ENCODE results near the gene MVD.

Gene MVD

DNA sequence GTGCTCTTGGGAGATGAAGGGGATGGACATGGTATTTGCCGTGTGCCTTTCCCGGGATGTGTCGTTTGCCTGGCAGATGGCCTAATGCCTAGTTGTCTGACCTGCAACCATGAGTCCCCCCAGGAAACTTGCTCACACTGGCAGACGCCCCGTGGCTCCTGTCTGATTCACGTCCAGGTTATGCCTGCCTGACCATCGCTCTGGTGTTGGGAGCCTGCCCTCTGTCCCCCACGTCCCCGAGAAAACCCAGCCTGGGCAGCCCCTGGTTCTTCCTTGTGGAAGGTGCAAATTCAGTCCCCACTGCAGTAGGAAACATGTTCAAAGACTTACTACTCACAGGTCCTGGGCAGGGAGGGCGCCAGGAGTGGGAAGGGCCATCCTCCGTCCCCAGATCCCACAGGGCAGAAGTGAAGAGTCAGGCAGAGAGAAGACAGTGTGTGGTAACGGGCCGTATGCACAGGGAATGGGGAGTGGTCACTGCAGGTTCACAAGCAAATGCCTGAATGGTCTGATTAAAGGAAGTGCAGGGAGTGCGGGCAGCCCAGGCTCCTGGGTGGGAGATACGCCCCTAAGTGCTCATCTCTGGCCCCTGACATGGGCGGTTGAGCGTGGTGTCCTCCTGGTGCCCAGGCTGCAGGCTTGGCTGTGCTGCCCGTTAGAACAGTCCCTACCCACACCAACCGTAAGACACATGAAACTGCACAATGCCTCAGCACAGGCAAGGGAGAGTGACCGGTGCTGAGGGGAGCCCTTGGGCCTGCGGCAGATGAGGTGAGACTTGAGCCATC lies 27.6 kb upstream of the MVD start:
- TF ChIP-seq, protein P1, sequence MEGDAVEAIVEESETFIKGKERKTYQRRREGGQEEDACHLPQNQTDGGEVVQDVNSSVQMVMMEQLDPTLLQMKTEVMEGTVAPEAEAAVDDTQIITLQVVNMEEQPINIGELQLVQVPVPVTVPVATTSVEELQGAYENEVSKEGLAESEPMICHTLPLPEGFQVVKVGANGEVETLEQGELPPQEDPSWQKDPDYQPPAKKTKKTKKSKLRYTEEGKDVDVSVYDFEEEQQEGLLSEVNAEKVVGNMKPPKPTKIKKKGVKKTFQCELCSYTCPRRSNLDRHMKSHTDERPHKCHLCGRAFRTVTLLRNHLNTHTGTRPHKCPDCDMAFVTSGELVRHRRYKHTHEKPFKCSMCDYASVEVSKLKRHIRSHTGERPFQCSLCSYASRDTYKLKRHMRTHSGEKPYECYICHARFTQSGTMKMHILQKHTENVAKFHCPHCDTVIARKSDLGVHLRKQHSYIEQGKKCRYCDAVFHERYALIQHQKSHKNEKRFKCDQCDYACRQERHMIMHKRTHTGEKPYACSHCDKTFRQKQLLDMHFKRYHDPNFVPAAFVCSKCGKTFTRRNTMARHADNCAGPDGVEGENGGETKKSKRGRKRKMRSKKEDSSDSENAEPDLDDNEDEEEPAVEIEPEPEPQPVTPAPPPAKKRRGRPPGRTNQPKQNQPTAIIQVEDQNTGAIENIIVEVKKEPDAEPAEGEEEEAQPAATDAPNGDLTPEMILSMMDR (IDR thresholded peaks at IDR 0.05): no peak
- TF ChIP-seq ZFX (IDR thresholded peaks at IDR 0.05; ENCODE audit: borderline replicate concordance): no peak
- H3K27ac ChIP-seq: no peak overlapping the region

DNA sequence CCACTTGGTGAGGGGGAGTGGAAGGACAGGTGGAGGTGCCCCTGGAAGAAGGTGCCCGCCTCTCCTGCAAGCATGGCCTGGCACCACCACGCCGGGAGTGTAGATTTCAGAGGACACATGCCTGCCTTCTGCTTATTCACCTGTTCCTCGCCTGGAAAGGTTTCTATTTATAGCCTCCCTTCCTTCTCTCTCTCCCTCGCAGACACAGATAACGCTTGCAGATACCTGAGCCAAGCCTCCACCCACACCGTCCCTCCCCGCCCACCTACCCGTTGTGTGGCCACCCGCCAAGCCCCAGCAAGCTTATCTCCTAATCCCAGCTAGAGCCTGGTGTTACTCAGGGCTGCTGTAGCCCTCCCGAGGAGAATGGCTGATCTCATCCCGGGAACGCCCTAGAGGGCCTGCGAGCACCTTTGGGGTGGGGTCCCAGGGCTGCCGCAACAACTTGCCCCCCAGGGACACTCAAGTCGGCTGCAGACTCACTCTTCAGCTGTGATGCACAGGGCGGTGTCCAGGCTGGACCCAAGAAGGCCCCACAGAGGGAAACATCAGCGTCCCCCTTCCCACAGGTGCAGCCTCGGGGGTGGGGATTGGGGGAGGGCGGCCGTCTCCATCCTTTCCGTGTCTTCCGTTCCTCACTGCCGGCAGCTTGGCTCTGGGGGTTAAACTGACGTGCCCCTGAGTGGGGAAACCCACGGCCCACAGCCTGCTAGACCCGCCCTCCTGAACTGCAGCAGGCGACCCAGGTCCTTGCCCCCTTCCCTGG lies 25.3 kb upstream of the MVD start:
- TF ChIP-seq, protein P1 (IDR thresholded peaks at IDR 0.05): no peak
- TF ChIP-seq ZFX (IDR thresholded peaks at IDR 0.05; ENCODE audit: borderline replicate concordance): no peak
- peak overlapping the region; percentile 71 for H3K27ac ChIP-seq

DNA sequence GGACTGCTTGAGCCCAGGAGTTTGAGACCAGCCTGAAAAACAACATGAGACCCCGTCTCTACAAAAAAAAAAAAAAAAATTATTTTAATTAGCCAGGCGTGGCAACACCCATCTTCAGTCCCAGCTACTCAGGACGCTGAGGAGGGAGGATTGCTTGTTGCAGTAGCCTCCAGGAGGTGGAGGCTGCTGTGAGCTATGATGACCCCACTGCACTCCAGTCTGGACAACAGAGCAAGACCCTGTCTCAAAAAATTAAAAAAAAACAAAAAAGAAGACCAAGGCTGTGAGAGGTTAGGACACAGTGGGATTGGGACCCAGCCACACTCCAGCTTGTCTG lies 24.8 kb upstream of the MVD start:
- no peak for TF ChIP-seq ZFX (IDR thresholded peaks at IDR 0.05; ENCODE audit: borderline replicate concordance)
- TF ChIP-seq, protein P1 (IDR thresholded peaks at IDR 0.05): no peak
- peak overlapping the region; percentile 71 for H3K27ac ChIP-seq

DNA sequence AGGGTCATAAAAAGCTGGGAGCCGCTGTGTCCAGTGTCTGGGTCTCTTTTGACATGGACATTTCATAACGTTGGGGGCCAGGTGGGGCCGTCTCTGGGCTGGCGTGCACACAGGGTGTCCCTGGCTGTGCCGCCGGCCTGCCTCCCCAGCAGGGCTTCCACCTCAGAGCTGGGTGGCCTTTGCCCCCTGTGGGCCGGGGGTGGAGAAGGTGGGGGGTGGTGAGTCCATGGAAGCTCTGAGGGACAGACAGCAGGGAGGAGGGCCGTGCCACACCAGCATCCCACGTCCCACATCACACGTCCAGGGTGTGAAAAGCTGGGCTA lies 24.3 kb upstream of the MVD start:
- TF ChIP-seq, protein P1 (IDR thresholded peaks at IDR 0.05): no peak
- TF ChIP-seq ZFX (IDR thresholded peaks at IDR 0.05; ENCODE audit: borderline replicate concordance): no peak
- peak overlapping the region; percentile 71 for H3K27ac ChIP-seq

DNA sequence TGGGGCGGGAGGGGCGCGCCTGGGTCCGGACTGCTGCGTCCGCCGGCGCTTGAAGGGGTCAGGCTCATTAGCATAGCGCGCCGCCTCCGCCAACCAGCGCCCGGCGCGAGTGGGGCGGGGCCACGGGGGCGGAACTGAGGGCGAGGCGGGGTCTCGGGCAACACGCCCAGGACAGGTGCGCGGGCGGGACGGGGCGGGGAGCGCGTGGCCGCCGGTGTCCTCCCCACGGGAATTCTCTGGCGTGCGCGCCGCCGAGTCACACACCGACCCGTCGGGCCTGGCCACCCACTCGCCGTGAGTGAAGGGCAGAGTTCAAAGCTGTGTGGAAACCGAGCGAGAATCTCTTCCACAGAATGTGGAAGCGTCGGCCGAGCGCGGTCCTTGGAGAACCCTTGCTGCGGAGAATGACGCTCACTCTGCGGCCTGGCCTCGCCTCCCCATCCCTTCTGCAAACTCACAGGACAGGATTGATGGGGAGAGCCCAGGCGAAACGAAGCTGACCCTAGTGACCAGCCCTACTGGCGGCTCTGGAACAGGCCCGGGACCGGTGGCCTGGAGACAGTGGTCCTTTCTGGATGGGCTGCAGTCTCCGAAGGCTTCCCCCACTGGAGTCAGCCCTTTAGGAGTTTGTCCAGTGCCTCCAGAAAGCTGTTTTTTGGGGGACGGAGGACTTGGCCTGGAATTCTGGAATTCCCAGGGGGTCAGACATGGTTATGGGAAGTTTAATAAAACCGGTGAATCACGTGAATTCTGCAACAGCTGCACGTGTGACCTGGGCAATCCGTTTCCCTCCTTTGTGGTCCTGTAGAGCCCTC lies 23.8 kb upstream of the MVD start, which contains the start of gene SNAI3:
Gene SNAI3, minus strand, starts transcription at position 69 of the 815 bp plus-strand sequence. CDS start 101 bp downstream, outside the sequence.
- H3K27ac ChIP-seq: peak within 1 kb of the TSS; percentile 71
- TF ChIP-seq, protein P1 (IDR thresholded peaks at IDR 0.05): no peak
- no peak for TF ChIP-seq ZFX (IDR thresholded peaks at IDR 0.05; ENCODE audit: borderline replicate concordance)

DNA sequence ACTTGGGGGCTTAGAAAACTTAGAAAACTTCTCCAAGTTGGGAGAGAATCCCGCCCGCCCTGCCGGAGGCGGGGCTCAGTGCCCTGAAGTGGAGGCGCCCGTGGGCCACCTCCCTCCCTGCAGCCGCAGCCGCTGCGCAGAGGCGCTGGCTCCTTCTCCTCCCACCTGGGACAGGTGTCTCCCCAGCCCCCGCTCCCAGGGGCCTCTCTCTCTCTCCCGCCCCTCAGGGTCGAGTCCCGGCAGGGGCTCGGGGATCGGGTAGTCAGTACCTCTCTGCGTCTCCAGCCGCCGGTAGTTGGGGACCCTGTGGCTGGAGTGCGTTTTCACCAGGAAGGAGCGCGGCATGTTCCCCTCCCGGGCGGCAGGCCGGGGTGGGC lies 23.2 kb upstream of the MVD start:
- TF ChIP-seq, protein P1 (IDR thresholded peaks at IDR 0.05): no peak
- TF ChIP-seq ZFX (IDR thresholded peaks at IDR 0.05; ENCODE audit: borderline replicate concordance): no peak
- no peak overlapping the region for H3K27ac ChIP-seq
